Caco-2 (cell line): ENCODE results near the gene GABARAPL2. TPM values are rescaled to one million over a fixed set of nuclear protein-coding genes. Genes with fewer than 3 reads are reported as not detected.

Source experiments
- BruUV-seq: library from RNA; stranded (reverse); fragments of 400-500 nt; replicated peaks from 2 replicates; lab custom pipeline; 2021; lab: Mats Ljungman, UMichigan
- CTCF ChIA-PET: fragments of 300-600 bp; sonication (Branson Sonifier 250); formaldehyde crosslinking; loops from one replicate; lab custom pipeline; 2022; ENCODE audit warnings: antibody characterized with exemption; lab: Charles Lee
- POLR2A ChIA-PET: fragments of 300-600 bp; sonication (Branson Sonifier 250); formaldehyde crosslinking; loops from one replicate; lab custom pipeline; 2022; ENCODE audit warnings: antibody characterized with exemption; lab: Charles Lee
- DNase-seq, 2 experiments: peaks; one replicate each; pipeline versions ENCODE4 v3.0.0 to v3.0.0-alpha.2; 2020 to 2022
- H3K27me3 ChIP-seq: replicated peaks from 2 replicates; pipeline ENCODE4 v1.6.0; 2011; ENCODE audit warnings: low read length; ENCODE audit not compliant: control insufficient read depth, insufficient read depth
- H3K36me3 ChIP-seq: 2 replicates; pipeline ENCODE4 v1.5.1; 2011; ENCODE audit warnings: low read length; ENCODE audit not compliant: control insufficient read depth, insufficient read depth
- H3K4me1 ChIP-seq: fragments of 250-450 bp; sonication (Bioruptor Pico); 2 replicates; pipeline ENCODE4 v1.5.1; 2020; ENCODE audit warnings: mild to moderate bottlenecking
- H3K4me3 ChIP-seq: 2 replicates; pipeline ENCODE4 v1.5.1; 2011; ENCODE audit warnings: low read depth, mild to moderate bottlenecking, control low read depth, low read length
- H3K9me3 ChIP-seq: fragments of 250-450 bp; sonication (Bioruptor Pico); 2 replicates; pipeline ENCODE4 v1.5.1; 2020; ENCODE audit warnings: mild to moderate bottlenecking, moderate library complexity
- H3K27ac Mint-ChIP-seq: one replicate; pipeline ENCODE4 v1.8.0; 2022; ENCODE audit warnings: mixed read lengths; ENCODE audit not compliant: unreplicated experiment
- H3K27me3 Mint-ChIP-seq: one replicate; pipeline ENCODE4 v1.8.0; 2022; ENCODE audit warnings: mixed read lengths; ENCODE audit not compliant: insufficient read depth, unreplicated experiment
- H3K36me3 Mint-ChIP-seq: one replicate; pipeline ENCODE4 v1.8.0; 2022; ENCODE audit warnings: mild to moderate bottlenecking, mixed read lengths; ENCODE audit not compliant: insufficient read depth, unreplicated experiment
- H3K4me1 Mint-ChIP-seq: one replicate; pipeline ENCODE4 v1.8.0; 2022; ENCODE audit warnings: low read depth, mixed read lengths; ENCODE audit not compliant: unreplicated experiment
- H3K4me3 Mint-ChIP-seq: one replicate; pipeline ENCODE4 v1.8.0; 2022; ENCODE audit warnings: mild to moderate bottlenecking, moderate library complexity, mixed read lengths; ENCODE audit not compliant: unreplicated experiment
- H3K9me3 Mint-ChIP-seq: one replicate; pipeline ENCODE4 v1.8.0; 2022; ENCODE audit warnings: mixed read lengths; ENCODE audit not compliant: unreplicated experiment
- CTCF ChIP-seq, 2 experiments: fragments of 200-600 bp in 1 of 2; IDR thresholded peaks; 1 replicate in 1 of 2; 2 replicates in 1 of 2; pipeline versions ENCODE4 v1.5.1 to v1.8.0; 2011 to 2022; ENCODE audit warnings: antibody characterized with exemption in 1 of 2, control low read depth in 1 of 2, inconsistent platforms in 1 of 2, low read depth in 1 of 2, low read length in 1 of 2, mild to moderate bottlenecking in 1 of 2, moderate library complexity in 1 of 2; ENCODE audit not compliant: insufficient read depth in 1 of 2, severe bottlenecking in 1 of 2, unreplicated experiment in 1 of 2
- intact Hi-C: fragments of 100-400 bp; cut with micrococcal nuclease; formaldehyde crosslinking; loops from one replicate; pipeline ENCODE4 v1.10.0; 2022; ENCODE audit not compliant: unreplicated experiment
- total RNA-seq: library from RNA; stranded (reverse); gene quantifications from 2 replicates; pipeline ENCODE4 v1.2.3, GENCODE V29; 2022

Gene GABARAPL2
- total RNA-seq, 1 experiment from 2014 or later = 88.2 TPM

- Mint-ChIP-seq H3K9me3 (no peaks in the 10 kb centered on the region), H3K27ac (peak overlapping the region; percentile 98), H3K4me1 (peaks cover 6% of the 10 kb centered on the region), H3K4me3 (peak overlapping the region; percentile 98), H3K27me3 (no peaks in the 10 kb centered on the region), H3K36me3 (peaks cover 6% of the 10 kb centered on the region)
- Histone ChIP-seq H3K9me3 (no peaks in the 10 kb centered on the region), H3K4me1 (no peaks in the 10 kb centered on the region), H3K27me3 (no peaks in the 10 kb centered on the region), H3K36me3 (no peaks in the 10 kb centered on the region), H3K4me3 (peak overlapping the region; percentile 76)
- DNase-seq = no peak
- ChIA-PET CTCF (interaction anchor here (0.7 to 2.7 kb wide), 3 partner anchors 39 to 123 kb away, joined by 3 to 21 read pairs (median 4); partner anchors contain the start of genes CFDP1 and CHST6), POLR2A (interaction anchor here (0.8 to 1.2 kb wide), 2 partner anchors 8 to 10 kb away, joined by 3 to 5 read pairs; partner anchors contain the start of gene GABARAPL2)
- no TSS peak for BruUV-seq
- no peak for TF ChIP-seq CTCF (IDR thresholded peaks at IDR 0.05; ENCODE audit: insufficient read depth in 1 of 2, low read depth in 1 of 2, low read length in 1 of 2, severe bottlenecking in 1 of 2, unreplicated experiment in 1 of 2)
- intact Hi-C loops = loop anchor here (1.0 to 2.0 kb wide), 3 partner anchors 10 to 90 kb away; partner anchors contain the start of genes GABARAPL2, KARS1 and TERF2IP
Observed at GRCh38 chr16:75556431-75556950, 9.7 kb upstream of the GABARAPL2 start.

GRCh38 chr16:75558846-75559401 is 7.3 kb upstream of the GABARAPL2 start:
- ChIA-PET CTCF (no interaction called here), POLR2A (interaction anchor here (0.5 kb wide), 1 partner anchor 15 kb away, joined by 3 read pairs; no protein-coding TSS in a partner anchor)
- Mint-ChIP-seq H3K27ac (no peak overlapping the region), H3K9me3 (no peaks in the 10 kb centered on the region), H3K4me3 (no peak overlapping the region), H3K27me3 (peaks cover 10% of the 10 kb centered on the region), H3K36me3 (peaks cover 6% of the 10 kb centered on the region), H3K4me1 (peaks cover 6% of the 10 kb centered on the region)
- Histone ChIP-seq H3K27me3 (no peaks in the 10 kb centered on the region), H3K36me3 (no peaks in the 10 kb centered on the region), H3K9me3 (no peaks in the 10 kb centered on the region), H3K4me1 (no peaks in the 10 kb centered on the region), H3K4me3 (no peak overlapping the region)
- TF ChIP-seq CTCF (IDR thresholded peaks at IDR 0.05; ENCODE audit: insufficient read depth in 1 of 2, low read depth in 1 of 2, low read length in 1 of 2, severe bottlenecking in 1 of 2, unreplicated experiment in 1 of 2) = no peak
- intact Hi-C loops = no loop called here
- BruUV-seq = no TSS peak
- no peak for DNase-seq

- Histone ChIP-seq H3K36me3 (no peaks in the 10 kb centered on the region), H3K27me3 (no peaks in the 10 kb centered on the region), H3K4me1 (0 out of 2 replicates have a peak, but pooled peaks cover 1% of the 10 kb centered on the region), H3K4me3 (no peak overlapping the region), H3K9me3 (no peaks in the 10 kb centered on the region)
- BruUV-seq = no TSS peak
- ChIA-PET POLR2A (no interaction called here), CTCF (interaction anchor here (0.7 to 0.9 kb wide), 2 partner anchors 11 to 42 kb away, joined by 3 to 5 read pairs; no protein-coding TSS in a partner anchor)
- Mint-ChIP-seq H3K4me3 (no peak overlapping the region), H3K27ac (no peak overlapping the region), H3K9me3 (no peaks in the 10 kb centered on the region), H3K4me1 (peaks cover 6% of the 10 kb centered on the region), H3K36me3 (peaks cover 6% of the 10 kb centered on the region), H3K27me3 (peaks cover 10% of the 10 kb centered on the region)
- no peak for DNase-seq
- intact Hi-C loops = no loop called here
- no peak for TF ChIP-seq CTCF (IDR thresholded peaks at IDR 0.05; ENCODE audit: insufficient read depth in 1 of 2, low read depth in 1 of 2, low read length in 1 of 2, severe bottlenecking in 1 of 2, unreplicated experiment in 1 of 2)
Observed at GRCh38 chr16:75559564-75560372, 6.4 kb upstream of the GABARAPL2 start.
